ENCODE measurements around the gene CTAGE9.

CTAGE9 gene

GRCh38 chr6:131736811-131737210, 26.0 kb upstream of the CTAGE9 start:
- TF ChIP-seq, protein P1, sequence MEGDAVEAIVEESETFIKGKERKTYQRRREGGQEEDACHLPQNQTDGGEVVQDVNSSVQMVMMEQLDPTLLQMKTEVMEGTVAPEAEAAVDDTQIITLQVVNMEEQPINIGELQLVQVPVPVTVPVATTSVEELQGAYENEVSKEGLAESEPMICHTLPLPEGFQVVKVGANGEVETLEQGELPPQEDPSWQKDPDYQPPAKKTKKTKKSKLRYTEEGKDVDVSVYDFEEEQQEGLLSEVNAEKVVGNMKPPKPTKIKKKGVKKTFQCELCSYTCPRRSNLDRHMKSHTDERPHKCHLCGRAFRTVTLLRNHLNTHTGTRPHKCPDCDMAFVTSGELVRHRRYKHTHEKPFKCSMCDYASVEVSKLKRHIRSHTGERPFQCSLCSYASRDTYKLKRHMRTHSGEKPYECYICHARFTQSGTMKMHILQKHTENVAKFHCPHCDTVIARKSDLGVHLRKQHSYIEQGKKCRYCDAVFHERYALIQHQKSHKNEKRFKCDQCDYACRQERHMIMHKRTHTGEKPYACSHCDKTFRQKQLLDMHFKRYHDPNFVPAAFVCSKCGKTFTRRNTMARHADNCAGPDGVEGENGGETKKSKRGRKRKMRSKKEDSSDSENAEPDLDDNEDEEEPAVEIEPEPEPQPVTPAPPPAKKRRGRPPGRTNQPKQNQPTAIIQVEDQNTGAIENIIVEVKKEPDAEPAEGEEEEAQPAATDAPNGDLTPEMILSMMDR (IDR thresholded peaks at IDR 0.05; ENCODE audit: insufficient read depth, low read depth, low read length, missing control alignments), result no peak
- DNase-seq (ENCODE audit: low read depth), result no peak
- no peak overlapping the region for H3K4me3 ChIP-seq (ENCODE audit: low read length)

- no peak overlapping the region for H3K4me3 ChIP-seq (ENCODE audit: low read length)
- no peak for DNase-seq (ENCODE audit: low read depth)
Measured at GRCh38 chr6:131736003-131736596, 25.3 kb upstream of the CTAGE9 start.

GRCh38 chr6:131733376-131734016, 22.7 kb upstream of the CTAGE9 start:
- no peak overlapping the region for H3K4me3 ChIP-seq (ENCODE audit: low read length)
- TF ChIP-seq, protein P1 (IDR thresholded peaks at IDR 0.05; ENCODE audit: insufficient read depth, low read depth, low read length, missing control alignments), result no peak
- no peak for DNase-seq (ENCODE audit: low read depth)

More at GRCh38 chr6:131736003-131736596, 25.3 kb upstream of the CTAGE9 start:
- TF ChIP-seq, protein P1 (IDR thresholded peaks at IDR 0.05; ENCODE audit: insufficient read depth, low read depth, low read length, missing control alignments), result no peak

DNA sequence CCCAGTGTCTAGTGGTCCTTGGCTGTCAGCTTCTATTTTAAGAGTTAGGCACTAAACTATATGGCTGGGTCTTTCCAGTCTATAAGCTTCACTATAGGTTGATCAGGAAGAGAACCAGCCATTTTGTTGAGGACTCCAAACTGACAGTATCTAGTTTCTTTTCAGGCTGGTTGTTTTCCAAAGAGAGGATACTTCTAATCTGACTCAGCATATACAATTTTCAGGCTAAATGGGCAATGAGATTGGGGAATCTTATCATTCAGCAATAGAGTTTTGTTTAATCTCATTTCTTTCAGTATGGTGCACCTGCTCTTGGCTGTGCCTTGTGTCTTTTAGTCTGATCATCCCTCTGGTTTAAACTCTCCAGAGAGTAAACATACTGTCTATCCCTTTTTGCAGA, 20.4 kb upstream of the CTAGE9 start:
- DNase-seq (ENCODE audit: low read depth), result no peak
- TF ChIP-seq, protein P1 (IDR thresholded peaks at IDR 0.05; ENCODE audit: insufficient read depth, low read depth, low read length, missing control alignments), result no peak
- no peak overlapping the region for H3K4me3 ChIP-seq (ENCODE audit: low read length)

GRCh38 chr6:131730264-131730663, 19.4 kb upstream of the CTAGE9 start:
- TF ChIP-seq, protein P1 (IDR thresholded peaks at IDR 0.05; ENCODE audit: insufficient read depth, low read depth, low read length, missing control alignments), result no peak
- no peak overlapping the region for H3K4me3 ChIP-seq (ENCODE audit: low read length)
- no peak for DNase-seq (ENCODE audit: low read depth)

- TF ChIP-seq, protein P1 (IDR thresholded peaks at IDR 0.05; ENCODE audit: insufficient read depth, low read depth, low read length, missing control alignments), result no peak
- DNase-seq (ENCODE audit: low read depth), result no peak
- no peak overlapping the region for H3K4me3 ChIP-seq (ENCODE audit: low read length)
Measured at GRCh38 chr6:131729550-131729949, 18.7 kb upstream of the CTAGE9 start.
